ENCODE measurements around the gene RAP1B. TPM values are rescaled to one million over a fixed set of nuclear protein-coding genes. Genes with fewer than 3 reads are reported as not detected.

RAP1B gene
- total RNA-seq, 1 experiment from 2014 or later, result 270 TPM

GRCh38 chr12:68699486-68699885, 88.8 kb downstream of the RAP1B start:
- no peak for DNase-seq (ENCODE audit: low read depth)

Other genes starting within 250 kb of the RAP1B start
- 77.5 and 78.0 TPM in 2 replicates for gene NUP107, start 76.1 kb downstream of the RAP1B start, total RNA-seq (2014; rRNA removed)
- 2.1 and 5.2 TPM in 2 replicates for gene SLC35E3, start 135.3 kb downstream of the RAP1B start, total RNA-seq (2014; rRNA removed)
- 113 and 119 TPM in 2 replicates for gene MDM2, start 197.3 kb downstream of the RAP1B start, total RNA-seq (2014; rRNA removed)

All from LHCN-M2 (cell line).